HG02884 (cell line): ENCODE data around the gene RHOF.

Source experiments
- ATAC-seq: cut with Tn5 transposase; IDR thresholded peaks from one replicate; pipeline ENCODE4 v1.9.1; 2021; ENCODE audit warnings: mild to moderate bottlenecking, moderate library complexity; ENCODE audit not compliant: unreplicated experiment

Gene RHOF

DNA sequence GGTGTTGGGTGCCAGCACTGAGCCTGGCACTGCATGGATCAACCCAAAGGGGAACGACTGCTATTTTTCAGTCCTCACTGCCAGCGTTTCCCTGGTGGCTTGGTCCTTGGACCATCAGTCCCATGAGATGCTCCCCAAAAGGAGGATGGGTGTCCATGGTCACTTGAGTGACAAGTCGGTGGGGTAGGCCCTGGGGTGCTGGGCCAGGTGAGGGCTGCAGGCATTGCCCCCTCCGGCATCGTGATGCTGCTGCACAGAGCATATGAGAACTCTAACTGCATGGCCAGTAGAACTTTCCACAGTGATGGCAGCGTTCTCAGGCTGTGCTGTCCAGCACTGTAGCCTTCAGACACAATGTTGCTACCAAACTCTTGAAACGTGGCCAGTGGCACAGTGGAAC lies 26.6 kb upstream of the RHOF start:
- no peak for ATAC-seq

DNA sequence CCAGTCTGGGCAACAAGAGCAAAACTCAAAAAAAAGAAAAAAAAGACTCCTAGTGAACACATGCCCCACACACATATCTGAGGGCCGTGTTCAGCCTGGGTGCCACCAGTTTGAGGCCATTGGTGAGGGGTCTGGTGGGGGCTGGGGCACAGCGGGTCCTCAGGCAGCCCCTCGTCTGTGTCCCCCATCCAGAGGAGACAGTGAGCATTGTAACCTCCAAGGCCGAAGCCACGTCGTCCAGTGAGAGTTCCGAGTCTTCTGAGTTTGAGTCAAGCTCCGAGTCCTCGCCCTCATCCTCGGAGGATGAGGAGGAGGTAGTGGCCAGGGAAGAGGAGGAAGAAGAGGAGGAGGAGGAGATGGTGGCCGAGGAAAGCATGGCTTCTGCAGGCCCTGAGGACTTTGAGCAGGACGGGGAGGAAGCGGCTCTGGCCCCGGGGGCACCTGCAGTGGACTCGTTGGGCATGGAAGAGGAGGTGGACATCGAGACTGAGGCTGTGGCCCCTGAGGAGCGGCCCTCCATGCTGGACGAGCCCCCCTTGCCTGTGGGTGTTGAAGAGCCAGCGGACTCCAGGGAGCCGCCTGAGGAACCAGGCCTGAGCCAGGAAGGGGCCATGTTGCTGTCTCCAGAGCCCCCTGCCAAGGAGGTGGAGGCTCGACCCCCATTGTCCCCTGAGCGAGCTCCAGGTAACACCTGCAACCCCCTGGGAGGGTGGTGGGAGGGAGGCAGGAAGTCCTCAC lies 25.9 kb upstream of the RHOF start:
- no peak for ATAC-seq

DNA sequence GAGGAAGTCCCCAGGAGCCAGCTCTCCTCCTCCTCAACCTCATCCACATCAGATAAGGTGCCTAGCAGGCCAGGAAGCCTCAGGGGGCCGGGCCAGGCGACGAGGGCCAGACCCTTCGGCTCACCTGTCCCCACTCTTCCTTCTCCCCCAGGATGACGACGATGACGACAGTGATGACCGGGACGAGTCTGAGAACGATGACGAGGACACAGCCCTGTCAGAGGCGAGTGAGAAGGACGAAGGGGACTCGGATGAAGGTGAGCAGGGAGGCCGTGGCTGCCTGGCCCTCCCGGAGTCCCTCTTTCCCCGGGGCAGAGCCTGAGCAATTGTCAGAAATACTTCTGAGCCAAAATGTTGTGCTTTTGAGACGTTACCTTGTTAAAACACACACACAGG lies 24.2 kb upstream of the RHOF start:
- no peak for ATAC-seq

DNA sequence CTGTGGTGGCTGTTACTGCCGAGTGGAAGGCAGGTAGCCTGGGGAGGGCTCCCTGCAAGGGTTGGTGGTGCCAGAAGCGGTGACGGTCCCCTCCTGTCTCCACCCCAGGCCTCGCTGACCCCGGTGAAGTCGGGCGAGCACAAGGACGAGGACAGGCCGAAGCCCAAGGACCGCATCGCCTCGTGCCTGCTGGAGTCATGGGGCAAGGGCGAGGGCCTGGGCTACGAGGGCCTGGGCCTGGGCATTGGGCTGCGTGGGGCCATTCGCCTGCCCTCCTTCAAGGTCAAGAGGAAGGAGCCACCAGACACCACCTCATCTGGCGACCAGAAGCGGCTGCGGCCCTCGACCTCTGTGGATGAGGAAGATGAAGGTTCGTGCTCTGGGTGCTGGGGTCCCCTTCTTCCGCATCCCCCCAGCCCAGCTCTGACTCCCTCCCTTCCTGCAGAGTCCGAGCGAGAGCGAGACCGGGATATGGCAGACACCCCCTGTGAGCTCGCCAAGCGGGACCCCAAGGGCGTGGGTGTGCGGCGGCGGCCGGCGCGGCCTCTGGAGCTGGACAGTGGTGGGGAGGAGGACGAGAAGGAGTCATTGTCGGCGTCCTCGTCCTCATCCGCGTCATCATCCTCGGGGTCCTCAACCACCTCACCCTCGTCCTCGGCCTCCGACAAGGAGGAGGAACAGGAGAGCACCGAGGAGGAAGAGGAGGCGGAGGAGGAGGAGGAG lies 23.6 kb upstream of the RHOF start:
- no peak for ATAC-seq

DNA sequence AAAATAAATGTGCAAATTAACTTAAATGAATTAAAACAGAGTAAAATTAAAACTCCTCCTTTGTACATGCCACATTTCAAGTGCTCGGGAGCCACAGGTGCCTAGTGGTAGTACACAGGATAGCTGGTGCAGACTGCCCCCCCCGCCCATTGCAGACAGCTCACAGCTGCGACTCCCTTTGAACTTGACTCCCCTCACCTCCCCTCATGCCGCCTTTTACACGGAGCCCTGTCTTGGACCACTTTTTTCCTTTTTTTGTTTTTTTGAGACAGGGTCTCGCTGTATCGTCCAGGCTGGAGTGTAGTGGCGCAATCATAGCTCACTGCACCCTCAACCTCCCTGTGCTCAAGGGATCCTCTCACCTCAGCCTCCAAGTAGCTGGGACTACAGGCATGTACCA lies 21.8 kb upstream of the RHOF start:
- ATAC-seq, result no peak

DNA sequence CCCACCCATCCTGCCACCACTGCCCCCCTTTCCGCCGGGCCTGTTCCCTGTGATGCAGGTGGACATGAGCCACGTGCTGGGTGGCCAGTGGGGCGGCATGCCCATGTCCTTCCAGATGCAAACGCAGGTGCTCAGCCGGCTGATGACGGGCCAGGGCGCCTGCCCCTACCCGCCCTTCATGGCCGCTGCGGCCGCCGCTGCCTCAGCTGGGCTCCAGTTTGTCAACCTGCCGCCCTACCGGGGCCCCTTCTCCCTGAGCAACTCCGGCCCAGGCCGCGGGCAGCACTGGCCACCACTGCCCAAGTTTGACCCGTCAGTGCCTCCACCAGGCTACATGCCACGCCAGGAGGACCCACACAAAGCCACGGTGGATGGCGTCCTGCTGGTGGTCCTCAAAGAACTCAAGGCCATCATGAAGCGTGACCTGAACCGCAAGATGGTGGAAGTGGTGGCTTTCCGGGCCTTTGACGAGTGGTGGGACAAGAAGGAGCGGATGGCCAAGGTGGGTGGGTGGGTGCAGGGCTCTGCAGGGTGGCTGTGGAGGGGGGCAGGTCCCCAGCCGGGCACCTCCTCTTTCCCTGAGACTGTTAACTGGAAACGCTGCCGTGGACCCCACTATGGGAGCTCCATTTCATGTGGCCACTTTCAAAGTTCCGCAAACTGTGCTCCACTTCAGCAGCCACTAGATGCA lies 21.1 kb upstream of the RHOF start:
- ATAC-seq, result no peak

DNA sequence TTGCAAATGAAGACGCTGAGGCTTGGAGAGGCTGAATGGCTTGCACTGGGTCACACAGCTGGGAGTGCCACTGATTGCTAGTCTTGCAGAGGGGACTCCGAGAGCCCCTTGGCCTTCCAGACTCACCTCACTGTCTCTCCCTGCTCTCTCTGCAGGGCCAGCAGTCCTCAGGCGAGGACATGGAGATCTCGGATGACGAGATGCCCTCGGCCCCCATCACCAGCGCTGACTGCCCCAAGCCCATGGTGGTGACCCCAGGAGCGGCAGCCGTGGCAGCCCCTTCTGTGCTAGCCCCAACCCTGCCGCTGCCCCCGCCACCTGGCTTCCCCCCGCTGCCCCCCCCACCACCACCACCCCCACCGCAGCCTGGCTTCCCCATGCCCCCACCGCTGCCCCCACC lies 20.5 kb upstream of the RHOF start:
- no peak for ATAC-seq

DNA sequence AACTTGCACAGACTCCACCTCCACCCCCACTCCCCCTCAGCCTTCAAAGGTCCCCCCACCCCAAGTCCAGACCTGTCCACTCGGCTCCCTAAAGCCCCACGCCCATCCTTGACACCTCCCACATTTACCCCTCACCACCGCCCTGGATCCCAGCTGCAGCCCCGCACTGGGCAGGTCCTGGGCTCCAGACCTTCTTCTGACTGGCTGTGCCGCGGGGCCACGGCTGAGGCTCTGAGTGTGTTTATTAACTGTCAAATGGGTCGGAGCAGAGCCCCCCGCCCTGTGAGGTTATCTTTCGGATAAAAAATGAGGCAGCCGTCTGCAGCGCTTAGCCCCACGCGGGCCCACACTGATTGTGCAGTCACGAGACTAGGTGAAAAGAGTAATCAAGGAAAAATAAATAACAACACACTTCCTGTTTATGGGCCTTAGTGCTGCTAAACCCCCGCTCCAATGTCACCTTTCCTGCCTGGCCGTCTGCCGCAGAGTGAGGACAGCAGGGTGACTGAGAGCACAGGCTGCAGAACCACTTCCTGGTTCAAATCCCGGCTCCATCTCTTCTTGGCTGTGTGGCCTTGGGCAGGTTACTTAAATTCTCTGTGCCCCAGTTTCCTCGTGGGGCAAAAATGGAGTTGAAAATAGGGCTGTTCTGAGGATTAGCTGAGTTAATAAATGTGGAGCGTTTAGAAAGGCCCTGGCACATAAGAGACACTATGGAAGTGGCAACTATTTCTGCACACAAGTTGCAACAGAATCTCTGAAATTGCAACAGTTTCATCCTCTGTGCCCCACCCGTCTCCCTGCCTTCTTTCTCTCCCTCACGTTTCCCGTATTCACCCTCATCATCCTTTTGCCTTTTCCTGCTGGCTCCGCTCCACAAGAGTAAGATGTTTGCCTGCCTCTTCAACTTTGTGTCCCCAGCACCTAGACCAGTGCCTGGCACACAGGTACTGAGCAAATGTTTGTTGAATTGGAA lies 19.7 kb upstream of the RHOF start:
- ATAC-seq, result no peak

DNA sequence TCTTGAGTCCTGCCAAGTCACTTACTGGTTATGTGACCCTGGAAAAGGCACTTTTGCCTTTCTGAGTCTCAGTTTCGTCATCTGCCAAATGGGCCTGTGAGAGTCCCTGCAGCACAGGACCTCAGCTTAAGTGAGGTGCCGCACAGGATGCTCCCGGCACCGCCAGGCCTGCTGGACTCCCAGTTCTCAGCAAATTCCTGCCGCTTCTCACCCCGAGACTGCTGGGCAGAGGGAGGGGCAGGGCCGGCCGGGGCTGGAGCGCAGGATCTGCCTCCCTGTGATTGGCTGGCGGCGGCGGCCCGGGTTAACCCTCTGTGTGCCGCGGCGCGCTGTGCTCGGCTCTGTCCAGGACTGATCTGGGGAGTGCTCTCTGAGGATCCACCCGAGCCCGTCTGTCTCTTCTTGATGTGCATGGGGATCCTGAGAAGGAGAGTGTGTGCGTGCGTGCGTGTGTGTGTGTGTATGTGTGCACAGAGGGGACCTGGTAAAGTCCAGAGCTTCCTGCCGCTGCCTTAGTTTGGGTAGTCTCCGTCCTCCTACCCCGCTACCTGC lies 18.9 kb upstream of the RHOF start:
- ATAC-seq, result no peak

DNA sequence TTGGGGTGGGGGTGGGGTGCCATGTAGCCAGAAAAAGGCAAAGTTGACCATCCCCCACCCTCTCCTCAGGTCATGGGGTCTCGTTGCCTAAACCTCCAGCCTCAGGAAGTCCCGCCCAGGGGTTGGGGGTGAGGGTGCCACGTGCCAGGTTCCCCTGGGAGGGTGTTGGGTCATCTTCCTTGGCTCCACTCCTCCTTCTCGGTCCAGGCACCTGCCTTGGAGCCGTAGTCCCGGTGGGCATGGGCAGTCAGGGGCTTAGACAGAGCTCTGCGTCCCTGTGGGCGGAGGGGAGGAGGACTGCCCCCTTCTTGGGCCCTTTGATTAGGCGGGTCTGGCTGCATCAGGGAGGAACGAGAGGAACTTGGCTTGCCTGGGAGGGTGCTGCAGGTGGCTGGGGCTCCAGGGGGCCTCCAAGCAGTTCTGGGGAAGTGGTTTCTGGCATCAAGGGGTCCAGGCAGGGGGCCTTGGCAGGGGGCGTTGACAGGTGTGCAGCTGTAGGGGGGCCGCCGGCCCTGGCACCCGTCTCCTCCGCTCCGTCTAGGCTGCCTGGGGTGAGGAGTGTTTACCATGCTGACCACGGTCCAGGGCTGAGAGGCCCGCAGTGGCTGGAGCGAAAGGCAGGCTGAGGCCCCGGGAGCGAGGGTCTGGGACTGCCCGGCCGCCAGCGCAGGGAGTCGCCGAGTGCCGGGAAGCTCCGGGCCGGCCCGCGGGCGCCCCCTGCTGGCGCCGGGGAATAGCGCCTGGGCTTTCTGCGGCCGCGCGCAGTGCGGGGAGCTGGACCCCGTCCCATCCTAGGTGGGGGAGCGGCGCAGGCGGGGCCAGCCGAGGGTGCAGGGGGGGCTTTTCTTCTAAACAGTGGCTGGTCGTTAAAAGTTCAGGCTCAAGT lies 18.2 kb upstream of the RHOF start:
- no peak for ATAC-seq

DNA sequence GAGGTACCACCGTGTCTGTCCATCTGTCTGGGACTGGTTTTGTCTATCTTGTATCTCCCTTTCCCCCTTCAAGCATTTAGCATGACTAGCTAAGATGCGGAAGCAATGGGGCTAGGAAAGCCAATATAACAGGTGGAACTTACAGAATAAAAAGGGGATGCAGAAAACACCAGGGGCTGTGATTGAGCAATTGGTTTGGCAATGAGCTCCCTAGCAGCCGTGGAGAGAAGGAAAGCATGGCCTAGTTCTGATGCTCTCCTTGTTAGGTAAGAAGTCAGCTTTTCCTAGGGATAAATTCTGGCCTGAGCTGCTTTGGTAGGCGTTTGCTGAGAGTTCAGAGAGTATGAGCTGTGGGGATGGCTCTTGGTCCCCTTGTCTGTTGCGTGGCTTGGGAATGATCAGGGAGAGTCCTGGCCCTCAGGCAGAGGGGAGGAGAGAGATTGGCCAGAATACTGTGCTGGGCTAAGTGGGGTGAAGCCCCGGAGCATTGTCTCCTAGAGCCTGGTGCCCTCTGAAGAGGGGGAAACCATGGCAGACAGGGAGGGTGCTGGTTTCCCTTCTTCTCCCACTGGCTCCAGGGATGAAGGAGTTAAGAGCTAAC lies 17.4 kb upstream of the RHOF start:
- ATAC-seq, result no peak

DNA sequence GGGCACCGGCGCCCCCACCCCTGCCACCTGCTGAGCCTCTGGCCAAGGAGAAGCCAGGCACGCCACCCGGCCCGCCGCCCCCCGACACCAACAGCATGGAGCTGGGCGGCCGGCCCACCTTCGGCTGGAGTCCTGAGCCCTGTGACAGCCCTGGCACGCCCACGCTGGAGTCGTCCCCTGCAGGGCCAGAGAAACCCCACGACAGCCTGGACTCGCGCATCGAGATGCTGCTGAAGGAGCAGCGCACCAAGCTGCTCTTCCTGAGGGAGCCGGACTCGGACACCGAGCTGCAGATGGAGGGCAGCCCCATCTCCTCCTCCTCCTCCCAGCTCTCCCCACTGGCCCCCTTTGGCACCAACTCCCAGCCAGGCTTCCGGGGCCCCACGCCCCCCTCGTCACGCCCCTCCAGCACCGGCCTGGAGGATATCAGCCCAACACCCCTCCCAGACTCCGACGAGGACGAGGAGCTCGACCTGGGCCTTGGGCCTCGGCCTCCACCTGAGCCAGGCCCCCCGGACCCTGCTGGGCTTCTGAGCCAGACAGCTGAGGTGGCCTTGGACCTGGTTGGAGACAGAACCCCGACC lies 16.8 kb upstream of the RHOF start:
- ATAC-seq, result no peak

DNA sequence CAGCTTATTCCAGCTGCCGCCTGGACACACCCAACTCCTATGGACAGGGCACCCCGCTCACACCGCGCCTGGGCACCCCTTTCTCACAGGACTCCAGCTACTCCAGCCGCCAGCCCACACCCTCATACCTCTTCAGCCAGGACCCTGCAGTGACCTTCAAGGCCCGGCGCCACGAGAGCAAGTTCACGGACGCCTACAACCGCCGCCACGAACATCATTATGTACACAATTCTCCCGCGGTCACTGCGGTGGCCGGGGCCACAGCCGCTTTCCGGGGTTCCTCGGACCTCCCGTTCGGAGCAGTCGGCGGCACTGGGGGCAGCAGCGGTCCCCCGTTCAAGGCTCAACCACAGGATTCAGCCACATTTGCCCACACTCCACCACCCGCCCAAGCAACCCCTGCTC lies 16.2 kb upstream of the RHOF start:
- ATAC-seq, result no peak

DNA sequence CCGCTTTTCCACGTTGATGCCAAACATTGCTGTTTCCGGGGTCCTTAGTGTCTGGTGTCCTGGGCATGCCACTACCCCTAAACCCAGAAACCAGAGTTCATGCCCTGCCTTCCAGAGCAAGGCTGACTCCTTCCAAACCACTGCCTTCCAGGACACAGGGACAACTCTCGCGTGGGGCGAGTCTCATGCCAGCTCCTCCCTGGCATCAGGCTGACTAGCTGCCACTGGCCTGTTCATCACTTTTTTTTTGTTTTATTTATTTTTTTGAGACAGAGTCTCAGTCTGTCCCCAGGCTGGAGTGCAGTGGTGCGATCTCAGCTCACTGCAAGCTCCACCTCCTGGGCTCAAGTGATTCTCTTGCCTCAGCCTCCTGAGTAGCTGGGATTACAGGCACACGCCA lies 15.1 kb upstream of the RHOF start:
- ATAC-seq, result no peak

DNA sequence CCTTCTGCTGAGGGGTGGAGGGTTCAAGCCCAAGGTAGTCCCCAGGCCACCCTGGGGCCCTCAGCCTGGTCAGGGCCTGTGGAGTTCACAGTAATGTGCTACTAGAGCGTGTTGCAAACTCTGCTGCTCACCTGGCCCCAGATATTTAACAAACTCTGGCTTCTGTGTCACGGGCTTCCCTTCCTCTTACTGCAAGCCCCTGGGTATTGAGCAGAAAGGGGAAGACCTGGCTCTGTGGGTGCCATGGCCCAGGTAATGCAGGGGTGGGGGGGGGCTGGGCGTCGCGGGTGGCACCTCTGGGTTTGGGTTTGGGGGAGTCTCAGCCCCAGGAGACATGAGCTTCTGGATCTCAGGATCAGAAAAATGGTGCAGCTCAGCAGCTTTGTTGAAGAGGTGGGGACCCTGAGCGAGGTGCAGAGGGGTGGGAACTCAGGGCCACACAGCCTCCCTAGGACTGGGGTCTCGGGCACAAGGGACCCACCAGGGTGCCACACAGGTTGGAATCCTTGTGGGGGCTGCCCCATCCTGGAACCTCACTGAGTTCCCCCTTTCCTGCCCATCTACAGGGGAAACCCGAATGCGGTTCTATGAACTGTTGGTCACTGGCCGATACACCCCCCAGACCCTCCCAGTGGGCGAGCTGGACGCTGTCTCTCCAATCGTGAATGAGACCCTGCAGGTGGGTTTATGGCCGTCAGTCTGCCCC lies 14.3 kb upstream of the RHOF start:
- no peak for ATAC-seq

DNA sequence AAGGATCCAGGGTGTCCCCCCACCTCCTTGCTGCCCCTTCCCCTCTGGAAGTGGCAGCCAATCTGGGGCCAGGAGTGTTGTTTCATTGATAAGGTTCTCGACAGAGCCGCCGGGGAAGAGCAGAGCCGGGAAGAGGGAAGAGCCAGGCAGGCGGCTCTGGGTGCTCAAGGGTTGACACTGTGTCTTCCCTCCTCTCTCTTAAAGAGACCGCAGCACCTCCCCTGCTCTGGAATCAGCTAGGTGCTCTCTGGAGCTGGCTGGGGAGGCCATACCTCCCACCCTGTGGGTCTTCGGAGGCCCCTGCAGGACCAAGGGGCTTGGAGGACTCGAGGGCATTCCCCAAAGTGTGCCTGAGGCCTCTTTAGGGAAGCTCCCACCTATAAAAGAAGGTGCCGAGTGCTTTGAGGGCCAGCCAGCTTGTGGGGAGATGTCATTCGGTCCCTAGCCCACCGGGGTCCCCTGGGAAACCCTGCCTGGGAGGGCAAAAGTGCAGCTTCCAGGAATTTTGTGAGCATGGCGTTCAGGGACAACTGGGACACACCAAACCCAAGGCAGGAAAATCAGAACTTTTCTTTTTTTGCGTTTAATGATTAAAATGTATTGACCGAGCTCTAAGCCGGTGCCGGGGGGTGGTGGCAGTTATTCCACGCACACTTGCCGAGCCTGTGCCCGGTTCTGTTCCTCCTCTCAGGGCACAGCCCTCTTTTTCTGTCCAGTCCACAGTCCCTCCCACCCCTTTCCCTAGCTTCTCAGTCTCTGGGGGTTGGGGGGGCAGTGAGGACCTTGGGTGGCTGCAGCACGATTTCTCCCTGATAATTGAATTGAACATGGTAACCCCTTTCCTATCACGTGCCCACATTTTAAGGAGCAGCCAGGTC lies 13.3 kb upstream of the RHOF start:
- ATAC-seq, result no peak

DNA sequence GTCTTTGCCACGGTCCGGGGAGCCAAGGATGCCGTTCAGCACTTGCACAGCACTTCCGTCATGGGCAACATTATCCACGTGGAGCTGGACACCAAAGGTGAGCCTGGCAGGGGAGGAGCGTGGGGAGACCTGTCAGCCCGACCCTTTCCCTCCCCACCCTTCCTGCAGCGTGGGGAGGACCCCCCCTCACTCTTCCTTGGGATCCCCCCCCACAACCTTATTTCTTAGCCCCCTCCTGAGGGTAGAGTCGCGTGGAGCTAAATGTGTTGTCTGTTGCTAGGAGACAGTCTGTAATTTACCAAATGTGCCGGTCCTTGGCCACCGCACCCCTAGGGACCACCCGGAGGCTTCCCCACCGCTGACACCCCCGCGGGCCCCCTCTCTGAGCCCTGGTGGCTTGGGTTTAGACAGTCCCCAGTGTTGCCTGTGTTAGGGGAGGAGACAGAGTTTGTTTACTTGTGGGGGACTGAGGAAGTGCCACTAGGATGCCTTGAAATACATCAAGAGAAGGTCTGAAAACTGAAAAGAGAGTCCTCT lies 12.6 kb upstream of the RHOF start:
- no peak for ATAC-seq
